HCT116 (cell line): ENCODE measurements around the gene ARHGAP35. TPM values are rescaled to one million over a fixed set of nuclear protein-coding genes. Genes with fewer than 3 reads are reported as not detected.

Experiments
- ATAC-seq: fragments of 200-7000 bp; cut with Tn5 transposase; 2 replicates; pipeline ENCODE4 v1.9.1; 2020; ENCODE audit warnings: mild to moderate bottlenecking, moderate library complexity
- BruUV-seq: library from RNA; stranded (reverse); fragments of 400-500 nt; replicated peaks from 2 replicates; lab custom pipeline; 2021; lab: Mats Ljungman, UMichigan
- CTCF ChIA-PET: fragments of 300-600 bp; sonication (Branson Sonifier 250); formaldehyde crosslinking; loops from one replicate; lab custom pipeline; 2021; ENCODE audit warnings: antibody characterized with exemption; lab: Charles Lee
- POLR2A ChIA-PET: fragments of 300-600, 350-600 bp; sonication (Branson Sonifier 250); formaldehyde crosslinking; loops from one replicate; lab custom pipeline; 2021; ENCODE audit warnings: antibody characterized with exemption; lab: Charles Lee
- RAD21 ChIA-PET, 2 experiments: fragments of 300-600 bp; sonication (Branson Sonifier 250); formaldehyde crosslinking; loops; one replicate each; lab custom pipeline; 2023; ENCODE audit warnings: low total read pairs in 2 of 2; ENCODE audit not compliant: uncharacterized antibody in 2 of 2, unreplicated experiment in 2 of 2, low non-redundant PET in 1 of 2; lab: Charles Lee
- DNase-seq: peaks from one replicate; pipeline ENCODE4 v3.0.0-alpha.2; 2010; ENCODE audit warnings: low read depth, low spot score
- H2AFZ ChIP-seq: fragments of 200-600 bp; shearing (Covaris generic), sonication (generic); 2 replicates; pipeline ENCODE4 v1.6.1; 2017; ENCODE audit warnings: low read depth, mixed run types, mixed read lengths, antibody characterized with exemption, low read length; ENCODE audit not compliant: poor library complexity, severe bottlenecking
- H3K27ac ChIP-seq: 2 replicates; pipeline ENCODE4 v1.5.1; 2012; ENCODE audit warnings: low read depth, low read length
- H3K27me3 ChIP-seq: fragments of 200-600 bp; sonication (generic); 2 replicates; pipeline ENCODE4 v1.6.1; 2016; ENCODE audit warnings: mixed run types, low read length, mixed read lengths; ENCODE audit not compliant: insufficient read depth
- H3K36me3 ChIP-seq, 2 experiments: fragments of 200-500 bp in 1 of 2; fragments of 200-600 bp in 1 of 2; sonication (Bioruptor generic) in 1 of 2; sonication (generic) in 1 of 2; 2 replicates each; pipeline versions ENCODE4 v1.5.1 to v1.6.1; 2014 to 2016; ENCODE audit warnings: low read length in 2 of 2, inconsistent platforms in 1 of 2, mixed read lengths in 1 of 2, mixed run types in 1 of 2; ENCODE audit not compliant: insufficient read depth in 2 of 2, control insufficient read depth in 1 of 2
- H3K4me1 ChIP-seq, 2 experiments: fragments of 200-600 bp in 1 of 2; sonication (generic) in 1 of 2; 2 replicates each; pipeline versions ENCODE4 v1.5.1 to v1.6.1; 2012 to 2017; ENCODE audit warnings: low read length in 2 of 2, inconsistent platforms in 1 of 2, mild to moderate bottlenecking in 1 of 2, mixed read lengths in 1 of 2, mixed run types in 1 of 2, moderate library complexity in 1 of 2; ENCODE audit not compliant: insufficient read depth in 2 of 2, control insufficient read depth in 1 of 2
- H3K4me2 ChIP-seq: fragments of 200-600 bp; sonication (generic); 2 replicates; pipeline ENCODE4 v1.6.1; 2017; ENCODE audit warnings: mixed run types, low read length, mixed read lengths
- H3K4me3 ChIP-seq, 2 experiments: fragments of 200-600 bp in 1 of 2; sonication (generic) in 1 of 2; replicated peaks in 1 of 2; 2 replicates each; pipeline ENCODE4 v1.5.1; 2011 to 2016; ENCODE audit warnings: low read length in 2 of 2, control low read depth in 1 of 2, low read depth in 1 of 2, mild to moderate bottlenecking in 1 of 2, mixed read lengths in 1 of 2, mixed run types in 1 of 2
- H3K79me2 ChIP-seq: fragments of 200-600 bp; sonication (generic); 2 replicates; pipeline ENCODE4 v1.6.1; 2017; ENCODE audit warnings: mild to moderate bottlenecking, mixed run types, low read length, moderate library complexity, mixed read lengths; ENCODE audit not compliant: insufficient read depth
- H3K9ac ChIP-seq: fragments of 200-600 bp; sonication (generic); 2 replicates; pipeline ENCODE4 v1.6.1; 2016; ENCODE audit warnings: low read length, mixed read lengths
- H3K9me2 ChIP-seq: fragments of 200-600 bp; sonication (generic), shearing (Covaris generic); 2 replicates; pipeline ENCODE4 v1.6.1; 2017; ENCODE audit warnings: mixed run types, mild to moderate bottlenecking, moderate library complexity; ENCODE audit not compliant: insufficient read depth
- H3K9me3 ChIP-seq, 2 experiments: fragments of 200-500 bp in 1 of 2; fragments of 200-600 bp in 1 of 2; sonication (Bioruptor generic) in 1 of 2; sonication (generic) in 1 of 2; 2 replicates each; pipeline ENCODE4 v1.6.1; 2014 to 2017; ENCODE audit warnings: low read length in 2 of 2, mixed read lengths in 2 of 2, inconsistent platforms in 1 of 2, low read depth in 1 of 2, mild to moderate bottlenecking in 1 of 2, mixed run types in 1 of 2, moderate library complexity in 1 of 2; ENCODE audit not compliant: control insufficient read depth in 1 of 2, insufficient read depth in 1 of 2
- H4K20me1 ChIP-seq: fragments of 200-600 bp; sonication (generic), shearing (Covaris generic); 2 replicates; pipeline ENCODE4 v1.6.1; 2017; ENCODE audit warnings: mixed run types, mild to moderate bottlenecking, moderate library complexity; ENCODE audit not compliant: insufficient read depth
- CBX3 ChIP-seq: IDR thresholded peaks from 2 replicates; pipeline ENCODE4 v1.6.1; 2012; ENCODE audit warnings: low read depth
- CEBPB ChIP-seq: IDR thresholded peaks from 2 replicates; pipeline ENCODE4 v1.6.1; 2012; ENCODE audit warnings: low read depth
- CTCF ChIP-seq, 3 experiments: fragments of 200-600 bp in 1 of 3; sonication (generic) in 1 of 3; IDR thresholded peaks in 2 of 3; conservative IDR thresholded peaks in 1 of 3; 2 replicates each; pipeline ENCODE4 v1.5.1; 2012 to 2017; ENCODE audit warnings: low read depth in 2 of 3, low read length in 2 of 3, antibody characterized with exemption in 1 of 3, borderline replicate concordance in 1 of 3, control low read depth in 1 of 3, mild to moderate bottlenecking in 1 of 3, mixed read lengths in 1 of 3, mixed run types in 1 of 3, moderate library complexity in 1 of 3; ENCODE audit not compliant: insufficient read depth in 1 of 3
- EGR1 ChIP-seq: IDR thresholded peaks from 2 replicates; pipeline ENCODE4 v1.6.1; 2012; ENCODE audit warnings: low read depth
- EZH2phosphoT487 ChIP-seq: fragments of 200-600 bp; IDR thresholded peaks from 2 replicates; pipeline ENCODE4 v1.6.1; 2018; ENCODE audit warnings: antibody characterized with exemption, borderline replicate concordance
- POLR2AphosphoS5 ChIP-seq: IDR thresholded peaks from 2 replicates; pipeline ENCODE4 v1.6.1; 2011; ENCODE audit warnings: mild to moderate bottlenecking, low read depth, low read length, moderate library complexity
- RAD21 ChIP-seq: IDR thresholded peaks from 2 replicates; pipeline ENCODE4 v1.6.1; 2012; ENCODE audit warnings: low read depth, mild to moderate bottlenecking
- SIN3A ChIP-seq: IDR thresholded peaks from 2 replicates; pipeline ENCODE4 v1.6.1; 2012; ENCODE audit warnings: low read depth
- SP1 ChIP-seq: IDR thresholded peaks from 2 replicates; pipeline ENCODE4 v1.6.1; 2012; ENCODE audit warnings: low read depth
- SRF ChIP-seq: IDR thresholded peaks from 2 replicates; pipeline ENCODE4 v1.6.1; 2012; ENCODE audit warnings: low read depth
- TCF7L2 ChIP-seq: IDR thresholded peaks from 2 replicates; pipeline ENCODE4 v1.7.0; 2011; ENCODE audit warnings: borderline replicate concordance, inconsistent platforms; ENCODE audit not compliant: insufficient read depth, insufficient read length; ENCODE audit errors: extremely low read depth
- YY1 ChIP-seq: IDR thresholded peaks from 2 replicates; pipeline ENCODE4 v1.6.1; 2011; ENCODE audit warnings: low read length, low read depth, moderate library complexity, mild to moderate bottlenecking; ENCODE audit not compliant: insufficient replicate concordance; ENCODE audit errors: extremely low read depth
- ZFX ChIP-seq: fragments of 450-650 bp; IDR thresholded peaks from 2 replicates; pipeline ENCODE4 v1.6.1; 2017
- ZNF274 ChIP-seq: fragments of 200-500 bp; sonication (Bioruptor generic); IDR thresholded peaks from 2 replicates; pipeline ENCODE4 v1.6.1; 2014; ENCODE audit warnings: mild to moderate bottlenecking, low read depth, low read length, inconsistent platforms
- intact Hi-C: fragments of 100-400 bp; cut with micrococcal nuclease; formaldehyde crosslinking; loops from 2 replicates; pipeline ENCODE4 v1.10.0; 2022
- total RNA-seq: library from RNA; stranded (reverse); gene quantifications from one replicate; pipeline ENCODE4 v1.2.1, GENCODE V29; 2021; ENCODE audit not compliant: unreplicated experiment
- TF ChIP-seq, protein P1 (sequence below): IDR thresholded peaks from 2 replicates; pipeline ENCODE4 v1.6.1; 2012

ARHGAP35 gene
- total RNA-seq, 1 experiment from 2014 or later = 47.6 TPM

- peaks cover 10 to 21% of the 10 kb centered on the region in 2 experiments for H3K4me1 ChIP-seq
- ChIA-PET POLR2A (no interaction called here), RAD21 (no interaction called here), CTCF (no interaction called here)
- no TSS peak for BruUV-seq
- H3K27me3 ChIP-seq = no peaks in the 10 kb centered on the region
- H3K36me3 ChIP-seq = no peaks in the 10 kb centered on the region
- no peak overlapping the region for H3K4me2 ChIP-seq
- intact Hi-C loops = no loop called here
- H3K9me3 ChIP-seq = no peaks in the 10 kb centered on the region
- no peak overlapping the region for H3K27ac ChIP-seq
- no peak overlapping the region for H3K9ac ChIP-seq
- peaks cover 3% of the 10 kb centered on the region; the same call in 1 of the 2 replicates for H4K20me1 ChIP-seq
- peaks cover 69% of the 10 kb centered on the region for H3K79me2 ChIP-seq
- H2AFZ ChIP-seq = no peak overlapping the region
- no peaks in the 10 kb centered on the region for H3K9me2 ChIP-seq
- H3K4me3 ChIP-seq = no peak overlapping the region
- ATAC-seq = no peak
- DNase-seq = no peak
- TF ChIP-seq EZH2phosphoT487 (no peak), SP1 (no peak), CBX3 (no peak), TCF7L2 (no peak), SIN3A (no peak), ZNF274 (no peak), RAD21 (no peak), SRF (no peak)
These were observed 25.9 kb downstream of the ARHGAP35 start for GRCh38 chr19:46886546-46887239.

DNA sequence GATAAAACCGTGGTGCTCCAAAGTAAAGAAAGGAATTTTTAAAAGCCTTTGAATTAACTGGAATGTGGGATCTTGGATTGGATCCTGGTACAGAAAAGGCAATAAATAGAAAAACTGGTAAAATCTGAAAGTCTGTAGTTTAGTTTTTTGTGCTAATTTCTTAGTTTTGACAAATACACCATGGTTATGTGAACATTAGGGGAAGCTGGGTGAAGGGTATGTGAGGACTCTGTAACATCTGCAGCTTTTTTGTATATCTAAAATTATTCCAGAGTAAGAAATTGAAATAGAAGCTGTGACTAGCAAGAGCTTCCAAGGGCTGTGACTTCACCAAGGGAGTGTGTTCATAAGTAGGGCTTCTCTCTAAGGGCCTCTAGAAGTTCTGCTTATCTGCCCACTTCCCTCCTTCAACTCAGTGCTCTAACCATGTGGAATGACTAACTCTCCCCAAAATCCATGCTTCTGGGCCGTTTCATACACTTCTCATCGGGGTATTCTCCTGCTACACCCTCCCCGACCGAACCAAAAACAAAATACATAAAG lies 26.5 kb downstream of the ARHGAP35 start:
- RAD21 ChIA-PET = no interaction called here
- no peak for ATAC-seq
- Histone ChIP-seq H3K79me2 (peaks cover 69% of the 10 kb centered on the region), H3K9me2 (no peaks in the 10 kb centered on the region), H3K4me1 (peaks cover 10 to 22% of the 10 kb centered on the region in 2 experiments), H3K27me3 (no peaks in the 10 kb centered on the region), H3K4me2 (no peak overlapping the region), H3K9ac (no peak overlapping the region), H3K4me3 (no peak overlapping the region), H3K36me3 (no peaks in the 10 kb centered on the region), H3K9me3 (no peaks in the 10 kb centered on the region)
- TF ChIP-seq CTCF (IDR thresholded peaks at IDR 0.05 in 2 of 3, conservative IDR thresholded peaks at IDR 0.05 in 1 of 3; ENCODE audit: borderline replicate concordance in 1 of 3, insufficient read depth in 1 of 3, low read depth in 2 of 3, low read length in 2 of 3) = no peak
- no peak for TF ChIP-seq YY1
- no peak for TF ChIP-seq RAD21
- no peak for TF ChIP-seq EGR1
- TF ChIP-seq ZFX = no peak
- TF ChIP-seq, protein P1, sequence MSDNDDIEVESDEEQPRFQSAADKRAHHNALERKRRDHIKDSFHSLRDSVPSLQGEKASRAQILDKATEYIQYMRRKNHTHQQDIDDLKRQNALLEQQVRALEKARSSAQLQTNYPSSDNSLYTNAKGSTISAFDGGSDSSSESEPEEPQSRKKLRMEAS = no peak
- no peak for TF ChIP-seq POLR2AphosphoS5
- no peak for TF ChIP-seq TCF7L2
- no peak for TF ChIP-seq CEBPB
- no peak for TF ChIP-seq ZNF274
- TF ChIP-seq EZH2phosphoT487 = no peak
- no peak for TF ChIP-seq SRF
- TF ChIP-seq, all 23 proteins: peak for 0
- DNase-seq = no peak
- Histone ChIP-seq H3K27ac (no peak overlapping the region), H4K20me1 (peaks cover 3% of the 10 kb centered on the region; the same call in 1 of the 2 replicates), H2AFZ (no peak overlapping the region)
- BruUV-seq = no TSS peak
- CTCF ChIA-PET = no interaction called here
- POLR2A ChIA-PET = interaction anchor here (0.6 kb wide), 1 partner anchor 38 kb away, joined by 3 read pairs; no protein-coding TSS in a partner anchor
- intact Hi-C loops = no loop called here
